Right lobe of liver (tissue), 6 donors: ENCODE measurements around the gene INHBE. TPM values are rescaled to one million over a fixed set of nuclear protein-coding genes. Genes with fewer than 3 reads are reported as not detected.
"Not testable (repeated sequence)": the region's sequence is repeated elsewhere in the genome, so short reads cannot be mapped to it uniquely, and the experiment has no call there.

Experiments used
- ATAC-seq, 4 donors: fragments of 200-7000 bp; cut with Tn5 transposase; one replicate each; pipeline ENCODE4 v1.9.1; 2020; ENCODE audit warnings: mild to moderate bottlenecking in 4 of 4, moderate library complexity in 4 of 4
- DNase-seq, 3 donors: peaks; one replicate each; pipeline ENCODE4 v3.0.0-alpha.2; 2020
- H3K27ac ChIP-seq, 3 donors: fragments of 200-600 bp; one replicate each; pipeline ENCODE4 v1.8.0; 2022
- H3K27me3 ChIP-seq, 2 donors: fragments of 200-600 bp; one replicate each; pipeline ENCODE4 v1.8.0; 2022
- H3K36me3 ChIP-seq, 4 donors: fragments of 200-600 bp; sonication (generic) in 1 of 4; one replicate each; pipeline versions ENCODE4 v1.5.1 to v1.8.0; 2017 to 2022; ENCODE audit warnings: control low read depth in 1 of 4
- H3K4me1 ChIP-seq, 4 donors: fragments of 200-600 bp; sonication (generic) in 1 of 4; one replicate each; pipeline versions ENCODE4 v1.5.1 to v1.8.0; 2017 to 2022; ENCODE audit warnings: control low read depth in 1 of 4
- H3K4me3 ChIP-seq, 3 donors: fragments of 200-600 bp; one replicate each; pipeline ENCODE4 v1.8.0; 2022
- H3K9me3 ChIP-seq, 4 donors: fragments of 200-600 bp; sonication (generic) in 1 of 4; one replicate each; pipeline versions ENCODE4 v1.5.1 to v1.8.0; 2017 to 2022; ENCODE audit warnings: control low read depth in 1 of 4
- POLR2A ChIP-seq: fragments of 450-650 bp; IDR thresholded peaks from one replicate; pipeline ENCODE4 v1.6.1; 2017; ENCODE audit warnings: antibody characterized with exemption, mild to moderate bottlenecking
- WGBS: methylation state at CpG from one replicate; pipeline ENCODE4 v1.1.6; 2018; ENCODE audit warnings: low coverage, low lambda C conversion rate; ENCODE audit not compliant: insufficient coverage; ENCODE audit errors: missing lambda C conversion rate; 5-methylcytosine and 5-hydroxymethylcytosine counted together
- intact Hi-C, 2 donors: fragments of 100-400 bp; cut with DNase I; formaldehyde crosslinking; loops; one replicate each; pipeline versions ENCODE4 v1.11.2 to v1.14.1; 2022
- total RNA-seq, 6 experiments: library from RNA; depleted of rRNA in 2 of 6; stranded (reverse); fragments of >200 nt in 2 of 6; fragmentation: NEBNext Ultra II Directional in 3 of 6; extraction: Animal tissue kit (Norgen Biotek cat#: 25700) in 3 of 6; gene quantifications; one replicate each; pipeline versions ENCODE4 v1.1.0 to v1.2.4, GENCODE V29; 2016 to 2023
- TF ChIP-seq, protein P1 (sequence below), 4 donors: fragments of 200-600 bp in 3 of 4; fragments of 450-650 bp in 1 of 4; IDR thresholded peaks; one replicate each; pipeline versions ENCODE4 v1.5.1 to v1.8.0; 2016 to 2022; ENCODE audit warnings: antibody characterized with exemption in 4 of 4, mild to moderate bottlenecking in 2 of 4
- donor health status: DM: no; HTN: yes; CAD: no.
- donor health status: DM: no; HTN: no; CAD: no.
- donor health status: DM: no; HTN: no; CAD: no.
- donor health status: DM: no; HTN: yes; CAD: no.
- donor health status: DM: no; HTN: yes; CAD: no.

The INHBE gene
- total RNA-seq, 6 experiments from 2014 or later = 17.4 to 302 (median 150) TPM

DNA sequence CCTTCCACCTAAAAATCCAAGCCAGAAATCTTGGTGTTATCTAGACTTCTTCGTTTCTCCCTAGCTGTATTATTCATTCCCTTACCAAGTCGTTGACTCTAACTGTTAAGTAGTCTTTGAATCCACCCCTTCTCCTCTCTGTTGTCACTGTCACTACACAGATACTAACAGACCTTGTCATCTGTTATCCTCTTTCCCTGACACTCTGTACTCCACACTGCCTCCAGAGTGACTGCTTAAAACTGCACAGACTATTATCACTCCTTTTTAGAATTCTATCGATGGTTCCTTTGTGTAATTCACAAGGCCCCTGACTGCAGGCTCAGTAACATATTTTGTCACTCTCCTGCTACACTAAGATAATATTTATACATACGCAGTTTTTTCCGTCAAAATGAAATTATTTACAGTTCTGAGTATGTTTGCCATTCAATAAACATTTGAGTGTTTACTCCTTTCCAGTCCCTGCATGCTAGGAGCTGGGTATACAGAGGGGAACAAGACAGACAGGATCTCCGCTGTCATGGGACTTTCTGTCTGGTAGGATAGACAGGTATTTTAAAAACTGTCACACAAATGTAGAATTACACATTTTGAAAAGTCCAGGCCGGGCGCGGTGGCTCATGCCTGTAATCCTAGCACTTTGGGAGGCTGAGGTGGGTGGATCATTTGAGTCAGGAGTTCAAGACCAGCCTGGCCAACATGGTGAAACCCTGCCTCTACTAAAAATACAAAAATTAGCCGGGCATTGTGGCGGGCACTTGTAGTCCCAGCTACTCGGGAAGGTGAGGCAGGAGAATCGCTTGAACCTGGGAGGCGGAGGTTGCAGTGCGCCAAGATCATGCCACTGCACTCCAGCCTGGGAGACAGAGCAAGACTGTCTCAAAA, 36.5 kb downstream of the INHBE start:
- WGBS = 85% methylated on average over 15 of the region's 15 CpGs
- Histone ChIP-seq H3K36me3 (peaks cover 0 to 30% (median 19%) of the 10 kb centered on the region in 4 donors), H3K27ac (no peak overlapping the region), H3K9me3 (no peaks in the 10 kb centered on the region), H3K27me3 (no peaks in the 10 kb centered on the region), H3K4me3 (no peak overlapping the region), H3K4me1 (peaks cover 0 to 9% (median 4%) of the 10 kb centered on the region in 4 donors)
- ATAC-seq = no peak
- TF ChIP-seq, protein P1, sequence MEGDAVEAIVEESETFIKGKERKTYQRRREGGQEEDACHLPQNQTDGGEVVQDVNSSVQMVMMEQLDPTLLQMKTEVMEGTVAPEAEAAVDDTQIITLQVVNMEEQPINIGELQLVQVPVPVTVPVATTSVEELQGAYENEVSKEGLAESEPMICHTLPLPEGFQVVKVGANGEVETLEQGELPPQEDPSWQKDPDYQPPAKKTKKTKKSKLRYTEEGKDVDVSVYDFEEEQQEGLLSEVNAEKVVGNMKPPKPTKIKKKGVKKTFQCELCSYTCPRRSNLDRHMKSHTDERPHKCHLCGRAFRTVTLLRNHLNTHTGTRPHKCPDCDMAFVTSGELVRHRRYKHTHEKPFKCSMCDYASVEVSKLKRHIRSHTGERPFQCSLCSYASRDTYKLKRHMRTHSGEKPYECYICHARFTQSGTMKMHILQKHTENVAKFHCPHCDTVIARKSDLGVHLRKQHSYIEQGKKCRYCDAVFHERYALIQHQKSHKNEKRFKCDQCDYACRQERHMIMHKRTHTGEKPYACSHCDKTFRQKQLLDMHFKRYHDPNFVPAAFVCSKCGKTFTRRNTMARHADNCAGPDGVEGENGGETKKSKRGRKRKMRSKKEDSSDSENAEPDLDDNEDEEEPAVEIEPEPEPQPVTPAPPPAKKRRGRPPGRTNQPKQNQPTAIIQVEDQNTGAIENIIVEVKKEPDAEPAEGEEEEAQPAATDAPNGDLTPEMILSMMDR (IDR thresholded peaks at IDR 0.05) = peak in 1 of 4 donors; percentile 11
- no peak for TF ChIP-seq POLR2A
- no peak for DNase-seq
- intact Hi-C loops = no loop called here

DNA sequence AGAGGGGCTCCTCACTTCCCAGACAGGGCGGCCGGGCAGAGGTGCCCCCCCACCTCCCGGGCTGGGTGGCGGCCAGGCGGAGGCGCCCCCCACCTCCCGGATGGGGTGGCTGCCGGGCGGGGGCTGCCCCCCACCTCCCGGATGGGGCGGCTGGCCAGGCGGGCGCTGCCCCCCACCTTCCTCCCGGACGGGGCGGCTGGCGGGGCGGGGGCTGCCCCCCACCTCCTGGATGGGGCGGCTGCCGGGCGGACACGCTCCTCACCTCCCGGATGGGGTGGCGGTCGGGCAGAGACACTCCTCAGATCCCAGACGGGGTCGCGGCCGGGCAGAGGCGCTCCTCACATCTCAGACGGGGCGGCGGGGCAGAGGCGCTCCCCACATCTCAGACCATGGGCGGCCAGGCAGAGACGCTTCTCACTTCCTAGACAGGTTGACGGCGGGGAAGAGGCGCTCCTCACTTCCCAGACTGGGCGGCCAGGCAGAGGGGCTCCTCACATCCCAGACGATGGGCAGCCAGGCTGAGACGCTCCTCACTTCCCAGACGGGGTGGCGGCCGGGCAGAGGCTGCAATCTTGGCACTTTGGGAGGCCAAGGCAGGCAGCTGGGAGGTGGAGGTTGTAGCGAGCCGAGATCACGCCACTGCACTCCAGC, 40.1 kb downstream of the INHBE start:
- ATAC-seq, H3K9me3 ChIP-seq, intact Hi-C loops, H3K27ac ChIP-seq, DNase-seq, H3K4me3 ChIP-seq, H3K27me3 ChIP-seq, H3K4me1 ChIP-seq: not testable (repeated sequence)
- peaks cover 0 to 55% (median 23%) of the 10 kb centered on the region in 4 donors for H3K36me3 ChIP-seq
- 75% methylated on average over 4 of the region's 48 CpGs for WGBS

DNA sequence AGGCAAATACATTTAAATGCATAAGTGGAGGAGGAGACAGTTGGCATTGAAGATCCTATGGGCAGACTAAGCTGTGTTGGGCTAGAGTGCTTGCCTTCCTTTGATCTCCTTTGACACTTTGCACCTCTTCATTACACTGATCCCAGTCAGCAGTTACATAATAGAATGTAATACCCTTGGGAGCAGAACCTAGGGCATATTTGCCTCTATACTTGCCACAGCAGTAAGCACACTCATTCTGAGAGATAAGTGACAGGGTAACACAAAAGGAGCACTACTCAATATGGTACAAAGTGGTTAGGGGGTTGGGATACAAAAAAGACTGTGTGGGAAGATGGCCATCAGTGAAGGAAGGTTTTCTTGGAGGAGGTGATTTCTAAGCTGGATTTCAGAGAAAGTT, 41.7 kb downstream of the INHBE start:
- ATAC-seq (no peak), DNase-seq (no peak)
- no peaks in the 10 kb centered on the region for H3K27me3 ChIP-seq
- intact Hi-C loops = no loop called here
- H3K27ac ChIP-seq = no peak overlapping the region
- TF ChIP-seq, protein P1 (IDR thresholded peaks at IDR 0.05) = no peak
- no peak for TF ChIP-seq POLR2A
- H3K9me3 ChIP-seq = no peaks in the 10 kb centered on the region
- H3K4me1 ChIP-seq = no peaks in the 10 kb centered on the region
- peaks cover 0 to 50% (median 19%) of the 10 kb centered on the region in 4 donors for H3K36me3 ChIP-seq
- no peak overlapping the region for H3K4me3 ChIP-seq

DNA sequence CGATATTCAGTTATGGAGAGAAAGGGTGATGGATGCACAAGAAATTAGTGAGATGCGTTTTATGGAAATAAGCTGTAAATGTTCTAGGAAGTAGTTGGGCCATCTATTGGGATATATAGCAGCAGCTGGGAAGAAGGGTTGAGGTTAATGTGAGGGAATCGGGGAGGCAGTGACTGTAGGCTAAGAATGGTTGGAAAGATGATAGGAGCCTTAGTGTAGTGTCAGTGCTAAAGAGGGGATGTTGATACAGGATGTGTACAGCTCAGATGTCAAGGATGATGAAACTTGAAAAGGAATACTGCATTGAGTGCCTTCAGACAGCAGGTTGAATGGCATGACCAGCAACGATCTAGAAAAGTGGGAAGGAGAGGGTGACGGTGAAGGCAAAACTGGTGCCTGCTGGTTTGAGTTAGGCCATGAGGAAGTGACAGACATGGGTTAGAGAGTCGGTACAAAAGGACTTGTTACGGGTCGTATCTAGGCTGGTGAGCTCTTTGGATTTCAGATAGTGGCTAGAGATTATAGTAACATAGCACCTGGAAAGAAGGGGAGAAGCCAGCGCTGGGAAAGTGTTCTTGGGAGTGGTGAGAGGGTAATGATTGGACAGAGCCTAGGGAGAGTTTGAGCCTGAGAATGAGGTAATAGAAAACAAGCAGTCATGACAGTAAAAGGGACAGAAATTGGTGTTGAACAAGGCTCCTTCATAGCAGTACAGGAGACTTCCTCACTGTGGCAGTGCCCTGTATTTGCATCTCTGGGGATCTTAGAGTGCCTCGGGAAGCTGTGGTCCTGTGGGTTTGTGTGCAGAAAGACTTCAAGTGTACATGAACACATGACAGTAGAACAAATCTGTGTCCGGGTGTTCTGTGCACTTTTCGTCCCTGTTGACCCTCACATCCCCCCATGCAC, 42.4 kb downstream of the INHBE start:
- H3K36me3 ChIP-seq = peaks cover 0 to 50% (median 19%) of the 10 kb centered on the region in 4 donors
- WGBS = 95% methylated on average over 10 of the region's 12 CpGs

More for the DNA sequence above, 42.4 kb downstream of the INHBE start:
- ATAC-seq (no peak), DNase-seq (no peak)
- no peak overlapping the region for H3K27ac ChIP-seq
- H3K4me3 ChIP-seq = no peak overlapping the region
- no peaks in the 10 kb centered on the region for H3K9me3 ChIP-seq
- intact Hi-C loops = no loop called here
- TF ChIP-seq, protein P1 (IDR thresholded peaks at IDR 0.05) = no peak
- no peak for TF ChIP-seq POLR2A
- H3K4me1 ChIP-seq = no peaks in the 10 kb centered on the region
- H3K27me3 ChIP-seq = no peaks in the 10 kb centered on the region
